Gastrocnemius medialis (tissue), 4 donors: ENCODE data around the gene PROC. TPM values are rescaled to one million over a fixed set of nuclear protein-coding genes. Genes with fewer than 3 reads are reported as not detected.
A peak's percentile ranks its signal among the peaks of the same experiment; 100 is the strongest.
"Not testable (repeated sequence)": the region's sequence is repeated elsewhere in the genome, so short reads cannot be mapped to it uniquely, and the experiment has no call there.

ENCODE experiments used
- ATAC-seq, 2 donors: fragments of 150-250 bp; one replicate each; pipeline ENCODE4 v1.9.1; 2016
- DNase-seq, 2 donors: peaks; one replicate each; pipeline ENCODE4 v3.0.0-alpha.2; 2019
- H3K27ac ChIP-seq, 4 donors: fragments of 200-600 bp; sonication (generic); 1 replicate in 1 of 4; 2 replicates in 3 of 4; pipeline ENCODE4 v1.5.1; 2016 to 2018; ENCODE audit warnings: mild to moderate bottlenecking in 2 of 4, moderate library complexity in 1 of 4
- H3K27me3 ChIP-seq, 3 donors: fragments of 200-600 bp; sonication (generic) in 2 of 3; 1 replicate in 1 of 3; 2 replicates in 2 of 3; pipeline versions ENCODE4 v1.5.1 to v1.6.0; 2016 to 2019; ENCODE audit warnings: mild to moderate bottlenecking in 1 of 3, moderate library complexity in 1 of 3
- H3K36me3 ChIP-seq, 2 donors: fragments of 200-600 bp; sonication (generic) in 1 of 2; one replicate each; pipeline ENCODE4 v1.5.1; 2017 to 2018
- H3K4me1 ChIP-seq, 2 donors: fragments of 200-600 bp; sonication (generic) in 1 of 2; one replicate each; pipeline ENCODE4 v1.5.1; 2016 to 2017; ENCODE audit warnings: mild to moderate bottlenecking in 2 of 2
- H3K4me3 ChIP-seq, 4 donors: fragments of 200-600 bp; sonication (generic) in 3 of 4; 1 replicate in 1 of 4; 2 replicates in 3 of 4; pipeline ENCODE4 v1.5.1; 2016 to 2019; ENCODE audit warnings: mild to moderate bottlenecking in 2 of 4
- H3K9me3 ChIP-seq, 3 donors: fragments of 200-600 bp; sonication (generic) in 2 of 3; 1 replicate in 1 of 3; 2 replicates in 2 of 3; pipeline ENCODE4 v1.5.1; 2016 to 2019
- POLR2A ChIP-seq, 2 donors: fragments of 450-650 bp; IDR thresholded peaks; one replicate each; pipeline ENCODE4 v1.6.1; 2017; ENCODE audit warnings: antibody characterized with exemption in 2 of 2, mild to moderate bottlenecking in 2 of 2, moderate library complexity in 2 of 2
- in situ Hi-C, 4 donors: fragments of 200-750 bp; cut with MboI; loops; one replicate each; pipeline versions ENCODE4 v1.15.0 to v1.8.0; 2017; ENCODE audit warnings: low sequenced_read_pairs in 4 of 4
- intact Hi-C: fragments of 100-400 bp; cut with DNase I; formaldehyde crosslinking; loops from one replicate; pipeline ENCODE4 v1.15.1; 2023; ENCODE audit warnings: low total_unique reads
- total RNA-seq, 4 donors: library from RNA; depleted of rRNA; stranded (reverse); fragments of >200 nt; gene quantifications; one replicate each; pipeline versions ENCODE4 v1.1.0 to v1.2.3, GENCODE V29; 2016
- TF ChIP-seq, protein P1 (sequence below), 5 experiments: fragments of 450-650 bp in 3 of 5; fragments of 200-600 bp in 2 of 5; sonication (generic) in 2 of 5; IDR thresholded peaks in 4 of 5; conservative IDR thresholded peaks in 1 of 5; 1 replicate in 4 of 5; 2 replicates in 1 of 5; pipeline ENCODE4 v1.5.1; 2016 to 2019; ENCODE audit warnings: antibody characterized with exemption in 5 of 5, mild to moderate bottlenecking in 3 of 5, moderate library complexity in 3 of 5

Gene PROC
- total RNA-seq, 4 donors from 2014 or later: 0.29 to 0.58 TPM; not detected in 2

DNA sequence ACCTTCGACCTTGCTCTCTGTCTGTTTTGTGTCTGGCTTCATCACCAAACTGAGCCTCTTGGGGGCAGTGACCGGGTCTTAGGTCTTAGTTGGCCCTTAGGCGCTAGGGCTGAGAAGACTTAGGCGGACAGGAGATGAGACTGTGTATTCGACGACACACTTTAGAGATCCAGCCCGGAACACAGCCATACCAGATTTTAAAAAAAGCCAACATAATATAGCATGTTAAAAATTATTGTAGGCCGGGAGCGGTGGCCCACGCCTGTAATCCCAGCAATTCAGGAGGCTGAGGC lies 9.5 kb upstream of the PROC start:
- DNase-seq (no peak), ATAC-seq (no peak)
- Histone ChIP-seq H3K36me3 (no peaks in the 10 kb centered on the region), H3K27ac (peak overlapping the region; percentile 86 to 95 (median 89)), H3K9me3 (no peaks in the 10 kb centered on the region), H3K4me1 (peaks cover 16 to 25% of the 10 kb centered on the region in 2 donors), H3K4me3 (peak overlapping the region; percentile 47 to 59 (median 54)), H3K27me3 (no peaks in the 10 kb centered on the region)
- in situ Hi-C loops: loop anchor here in 1 of 4 donors (25.0 kb wide), 1 partner anchor 321 kb away; no protein-coding TSS in a partner anchor
- TF ChIP-seq, protein P1, sequence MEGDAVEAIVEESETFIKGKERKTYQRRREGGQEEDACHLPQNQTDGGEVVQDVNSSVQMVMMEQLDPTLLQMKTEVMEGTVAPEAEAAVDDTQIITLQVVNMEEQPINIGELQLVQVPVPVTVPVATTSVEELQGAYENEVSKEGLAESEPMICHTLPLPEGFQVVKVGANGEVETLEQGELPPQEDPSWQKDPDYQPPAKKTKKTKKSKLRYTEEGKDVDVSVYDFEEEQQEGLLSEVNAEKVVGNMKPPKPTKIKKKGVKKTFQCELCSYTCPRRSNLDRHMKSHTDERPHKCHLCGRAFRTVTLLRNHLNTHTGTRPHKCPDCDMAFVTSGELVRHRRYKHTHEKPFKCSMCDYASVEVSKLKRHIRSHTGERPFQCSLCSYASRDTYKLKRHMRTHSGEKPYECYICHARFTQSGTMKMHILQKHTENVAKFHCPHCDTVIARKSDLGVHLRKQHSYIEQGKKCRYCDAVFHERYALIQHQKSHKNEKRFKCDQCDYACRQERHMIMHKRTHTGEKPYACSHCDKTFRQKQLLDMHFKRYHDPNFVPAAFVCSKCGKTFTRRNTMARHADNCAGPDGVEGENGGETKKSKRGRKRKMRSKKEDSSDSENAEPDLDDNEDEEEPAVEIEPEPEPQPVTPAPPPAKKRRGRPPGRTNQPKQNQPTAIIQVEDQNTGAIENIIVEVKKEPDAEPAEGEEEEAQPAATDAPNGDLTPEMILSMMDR (IDR thresholded peaks at IDR 0.05 in 4 of 5, conservative IDR thresholded peaks at IDR 0.05 in 1 of 5): no peak
- no peak for TF ChIP-seq POLR2A (IDR thresholded peaks at IDR 0.05)
- intact Hi-C loops: no loop called here

DNA sequence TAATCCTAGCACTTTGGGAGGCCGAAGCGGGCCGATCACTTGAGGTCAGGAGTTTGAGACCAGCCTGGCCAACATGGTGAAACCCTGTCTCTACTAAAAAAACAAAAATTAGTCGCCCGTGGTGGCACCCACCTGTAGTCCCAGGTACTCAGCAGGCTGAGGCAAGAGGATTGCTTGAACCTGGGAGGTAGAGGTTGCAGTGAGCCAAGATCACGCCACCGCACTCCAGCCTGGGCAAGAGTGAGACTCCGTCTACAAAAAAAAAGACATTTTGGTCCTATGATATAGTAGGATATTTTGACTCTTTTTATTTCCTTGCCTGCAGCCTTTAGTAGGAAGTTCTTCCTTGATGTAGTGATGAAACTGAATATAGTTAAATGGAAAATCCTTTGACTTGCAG lies 8.5 kb upstream of the PROC start:
- not testable (repeated sequence) for H3K9me3 ChIP-seq, H3K27me3 ChIP-seq, H3K36me3 ChIP-seq, ATAC-seq, H3K4me3 ChIP-seq, DNase-seq
- intact Hi-C loops (loop anchor here (5.0 to 10.0 kb wide), 5 partner anchors 215 to 755 kb away; partner anchors contain the start of genes GYPC and SFT2D3), in situ Hi-C loops (loop anchor here in 1 of 4 donors (25.0 kb wide), 1 partner anchor 322 kb away; no protein-coding TSS in a partner anchor)
- Histone ChIP-seq H3K4me1 (peaks cover 16 to 25% of the 10 kb centered on the region in 2 donors), H3K27ac (peak overlapping the region; percentile 86 to 95 (median 89))

DNA sequence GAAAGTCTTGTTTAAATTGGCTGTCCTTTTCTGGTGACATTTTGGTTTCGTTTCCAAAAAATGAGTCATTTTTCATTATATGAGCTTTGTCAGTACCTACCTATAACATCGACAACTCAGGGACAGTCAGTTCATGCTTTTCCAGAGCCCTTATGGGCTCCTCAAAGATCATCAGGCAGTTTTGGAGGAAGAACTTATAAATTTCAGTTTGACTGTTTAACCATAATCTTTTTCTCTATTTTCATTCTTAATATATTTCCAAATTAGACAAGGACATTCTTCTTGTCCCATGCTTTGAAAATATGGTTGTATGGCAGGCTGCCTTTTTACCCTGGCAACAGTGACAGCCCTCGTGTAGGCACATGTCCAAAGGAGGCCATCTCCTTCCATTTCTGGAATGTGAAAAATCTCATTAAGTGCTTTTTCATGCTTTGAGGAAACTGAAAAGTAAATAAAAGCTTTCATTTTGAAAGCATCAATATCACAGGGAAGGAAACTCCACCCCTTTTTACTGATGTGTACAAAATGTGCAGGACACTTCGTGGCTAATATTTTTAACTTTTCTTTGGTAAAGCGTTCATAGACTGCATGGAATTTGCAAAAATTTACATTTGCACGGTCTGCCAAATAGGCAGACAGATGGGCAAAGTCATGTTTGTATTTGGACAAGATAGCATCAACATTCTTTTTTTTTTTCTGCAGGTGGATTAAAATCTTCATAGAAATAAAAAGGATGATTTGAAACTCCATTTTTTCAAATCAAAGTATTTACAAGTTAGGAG lies 7.2 kb upstream of the PROC start:
- intact Hi-C loops (loop anchor here (5.0 to 10.0 kb wide), 5 partner anchors 216 to 756 kb away; partner anchors contain the start of genes GYPC and SFT2D3), in situ Hi-C loops (loop anchor here in 1 of 4 donors (25.0 kb wide), 1 partner anchor 324 kb away; no protein-coding TSS in a partner anchor)
- no peak for ATAC-seq
- Histone ChIP-seq H3K27me3 (no peaks in the 10 kb centered on the region), H3K4me3 (peak overlapping the region in 1 of 4 donors; percentile 7), H3K27ac (peak overlapping the region; percentile 86 to 95 (median 89)), H3K36me3 (no peaks in the 10 kb centered on the region), H3K4me1 (peaks cover 18 to 30% of the 10 kb centered on the region in 2 donors), H3K9me3 (no peaks in the 10 kb centered on the region)
- DNase-seq: no peak
- TF ChIP-seq, protein P1 (IDR thresholded peaks at IDR 0.05 in 4 of 5, conservative IDR thresholded peaks at IDR 0.05 in 1 of 5): no peak
- no peak for TF ChIP-seq POLR2A (IDR thresholded peaks at IDR 0.05)

DNA sequence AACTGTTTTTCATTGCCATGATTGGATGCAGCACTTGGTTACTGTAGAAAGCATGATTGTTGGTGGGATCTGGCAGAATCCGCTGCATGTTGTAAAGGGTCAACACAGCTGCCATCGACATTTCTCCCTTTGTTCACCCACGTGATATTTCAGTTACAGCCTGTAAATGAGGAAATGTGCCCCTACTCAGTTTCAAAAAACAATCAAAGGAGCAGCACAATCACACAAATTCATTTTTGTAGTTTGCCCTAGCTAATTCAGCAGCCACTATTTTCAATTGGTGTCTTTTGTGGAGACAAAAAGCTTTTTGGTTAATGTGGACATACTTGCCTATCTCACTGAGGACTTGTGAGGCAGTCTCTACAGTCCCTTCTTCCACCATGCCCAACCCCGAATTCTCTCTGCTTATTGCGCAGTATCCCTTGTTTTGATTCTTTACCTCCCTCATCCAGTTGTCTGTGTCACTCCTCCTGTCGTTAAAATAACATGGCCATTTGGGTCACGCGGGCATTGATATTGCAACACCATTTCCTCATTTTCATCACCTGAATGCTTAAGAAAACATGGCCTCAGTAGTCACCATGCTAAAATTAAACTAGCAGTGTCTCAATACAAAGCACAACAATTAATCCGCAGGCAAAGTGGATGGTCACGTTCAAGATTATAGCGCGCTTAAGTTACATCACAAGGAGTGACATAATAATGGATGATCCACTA lies 6.4 kb upstream of the PROC start:
- TF ChIP-seq, protein P1 (IDR thresholded peaks at IDR 0.05 in 4 of 5, conservative IDR thresholded peaks at IDR 0.05 in 1 of 5): peak in 1 of 5 experiments; percentile 51
- TF ChIP-seq POLR2A (IDR thresholded peaks at IDR 0.05): peak; percentile 50 to 78
- intact Hi-C loops: loop anchor here (1.0 to 10.0 kb wide), 7 partner anchors 24 to 757 kb away; partner anchors contain the start of genes GYPC and SFT2D3
- Histone ChIP-seq H3K36me3 (no peaks in the 10 kb centered on the region), H3K4me3 (peak overlapping the region in 1 of 4 donors; percentile 18), H3K27me3 (peaks cover 0 to 2% (median 0%) of the 10 kb centered on the region in 3 donors), H3K27ac (peak overlapping the region; percentile 86 to 95 (median 89)), H3K4me1 (peaks cover 22 to 30% of the 10 kb centered on the region in 2 donors), H3K9me3 (no peaks in the 10 kb centered on the region)
- peak; percentile 73 to 83 for ATAC-seq
- DNase-seq: peak; percentile 88 to 93
- in situ Hi-C loops: loop anchor here in 1 of 4 donors (25.0 kb wide), 1 partner anchor 325 kb away; no protein-coding TSS in a partner anchor
